SU-DHL-6 (cell line): ENCODE results near the gene EIF3D.

Experiments
- H2AFZ ChIP-seq: fragments of 200-600 bp; sonication (generic); 2 replicates; pipeline ENCODE4 v1.6.1; 2014; ENCODE audit warnings: low read depth, mild to moderate bottlenecking, moderate library complexity, mixed read lengths, antibody characterized with exemption, low read length; ENCODE audit not compliant: severe bottlenecking
- H3F3A ChIP-seq: fragments of 200-600 bp; shearing (Covaris generic); 2 replicates; pipeline ENCODE4 v1.6.0; 2016; ENCODE audit warnings: antibody characterized with exemption, mild to moderate bottlenecking; ENCODE audit not compliant: insufficient read depth
- H3K27ac ChIP-seq: fragments of 200-600 bp; sonication (generic); 2 replicates; pipeline ENCODE4 v1.5.1; 2016; ENCODE audit warnings: low read depth, mild to moderate bottlenecking, low read length, moderate library complexity, mixed read lengths
- H3K27me3 ChIP-seq: fragments of 200-600 bp; sonication (generic), shearing (Covaris generic); 2 replicates; pipeline ENCODE4 v1.6.0; 2014; ENCODE audit warnings: mild to moderate bottlenecking, low read length
- H3K36me3 ChIP-seq: fragments of 200-600 bp; sonication (generic); 2 replicates; pipeline ENCODE4 v1.6.1; 2014; ENCODE audit warnings: mild to moderate bottlenecking, low read length, mixed read lengths
- H3K4me2 ChIP-seq: fragments of 300-600, 200-600 bp; shearing (Covaris generic), sonication (generic); 2 replicates; pipeline ENCODE4 v1.6.0; 2014; ENCODE audit warnings: low read length, low read depth, mild to moderate bottlenecking; ENCODE audit not compliant: poor library complexity, severe bottlenecking
- H3K4me3 ChIP-seq: fragments of 200-600 bp; sonication (generic); 2 replicates; pipeline ENCODE4 v1.5.1; 2014; ENCODE audit warnings: antibody characterized with exemption, low read length, mild to moderate bottlenecking, mixed read lengths; ENCODE audit not compliant: insufficient read depth, poor library complexity, severe bottlenecking
- H3K79me2 ChIP-seq: fragments of 200-600 bp; sonication (generic); 2 replicates; pipeline ENCODE4 v1.6.1; 2014; ENCODE audit warnings: mild to moderate bottlenecking, low read length, moderate library complexity; ENCODE audit not compliant: insufficient read depth
- H3K9ac ChIP-seq: fragments of 200-600 bp; sonication (generic); 2 replicates; pipeline ENCODE4 v1.7.0; 2014; ENCODE audit warnings: mild to moderate bottlenecking, low read length
- H3K9me2 ChIP-seq: fragments of 200-600 bp; sonication (generic); replicated peaks from 2 replicates; pipeline ENCODE4 v1.6.1; 2014; ENCODE audit warnings: low read length; ENCODE audit not compliant: insufficient read depth
- H3K9me3 ChIP-seq: fragments of 200-600 bp; sonication (generic); 2 replicates; pipeline ENCODE4 v1.6.1; 2014; ENCODE audit warnings: low read length, mixed read lengths; ENCODE audit not compliant: insufficient read depth
- H4K20me1 ChIP-seq: fragments of 200-600 bp; sonication (generic); 2 replicates; pipeline ENCODE4 v1.6.1; 2014; ENCODE audit warnings: low read depth, mild to moderate bottlenecking, antibody characterized with exemption, low read length, moderate library complexity, mixed read lengths
- EZH2phosphoT487 ChIP-seq: fragments of 200-600 bp; sonication (generic), shearing (Covaris generic); conservative IDR thresholded peaks from 2 replicates; pipeline ENCODE4 v1.6.1; 2018; ENCODE audit warnings: mild to moderate bottlenecking, antibody characterized with exemption, low read length, moderate library complexity, mixed read lengths
- TF ChIP-seq, protein P1 (sequence below): fragments of 200-600 bp; sonication (generic); IDR thresholded peaks from one replicate; pipeline ENCODE4 v1.5.1; 2017; ENCODE audit warnings: antibody characterized with exemption, mild to moderate bottlenecking, low read length, moderate library complexity; ENCODE audit not compliant: insufficient read depth, poor library complexity, severe bottlenecking

The EIF3D gene

DNA sequence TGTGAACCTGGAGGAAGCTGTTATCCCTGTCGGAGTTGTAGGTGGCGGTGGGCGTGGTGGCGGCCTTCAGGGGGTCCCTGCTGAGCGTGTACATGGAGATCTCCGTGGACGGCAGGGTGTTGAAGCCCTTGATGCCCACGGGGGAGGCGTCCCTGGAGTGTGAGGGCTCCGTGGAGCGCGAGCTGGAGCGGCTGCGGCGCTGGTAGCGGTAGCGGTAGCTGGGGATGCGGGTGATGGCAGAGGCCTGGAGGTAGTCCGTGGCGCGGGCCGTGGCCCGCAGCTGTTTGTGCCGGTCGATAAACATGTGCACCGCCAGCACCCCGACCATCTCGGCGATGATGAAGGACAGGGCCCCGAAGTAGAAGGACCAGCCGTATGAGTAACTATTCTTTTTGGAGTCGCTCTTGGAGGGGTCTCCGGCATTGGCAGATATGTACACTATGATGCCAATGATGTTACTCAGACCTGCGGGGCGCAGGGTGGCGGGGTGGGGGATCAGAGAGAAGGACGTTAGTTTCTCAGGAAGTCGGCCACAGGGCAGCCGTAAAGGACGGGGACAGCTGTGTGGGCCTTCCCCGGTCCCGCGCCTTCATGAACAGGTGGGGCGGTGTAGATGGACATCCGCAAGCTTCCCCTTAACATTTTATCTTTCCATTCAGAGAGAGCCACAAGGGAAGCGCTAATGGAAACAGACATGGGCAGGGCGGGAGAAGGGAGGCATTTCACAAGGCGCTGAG, 35.6 kb upstream of the EIF3D start:
- Histone ChIP-seq H3K4me3 (no peak overlapping the region), H3K9me2 (no peaks in the 10 kb centered on the region), H3K9me3 (no peaks in the 10 kb centered on the region), H3K27me3 (no peaks in the 10 kb centered on the region), H3K27ac (no peak overlapping the region), H2AFZ (no peak overlapping the region), H3F3A (no peaks in the 10 kb centered on the region), H3K9ac (no peak overlapping the region), H4K20me1 (no peaks in the 10 kb centered on the region), H3K36me3 (no peaks in the 10 kb centered on the region), H3K79me2 (no peaks in the 10 kb centered on the region), H3K4me2 (no peak overlapping the region)
- TF ChIP-seq EZH2phosphoT487, result no peak

DNA sequence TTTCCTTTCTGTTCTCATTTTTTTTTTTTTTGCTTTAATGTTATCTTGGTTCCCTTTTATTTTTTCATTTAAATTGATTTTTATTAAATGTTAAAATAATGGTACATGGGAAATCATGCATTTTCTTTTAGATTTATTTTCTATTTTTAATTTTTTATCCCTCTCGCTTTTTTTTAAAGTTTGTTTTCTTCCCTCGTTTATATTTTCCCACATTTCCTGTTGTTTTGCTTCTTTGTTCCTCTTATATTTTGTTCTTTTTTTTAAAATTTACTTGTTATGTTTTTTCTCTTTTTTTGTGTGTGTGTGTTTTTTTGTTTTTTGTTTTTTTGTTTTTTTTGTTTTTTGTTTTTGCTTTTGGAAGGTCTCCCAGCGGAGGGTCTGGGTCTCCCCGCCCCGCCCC, 34.9 kb upstream of the EIF3D start:
- H3K27ac ChIP-seq, result no peak overlapping the region
- no peaks in the 10 kb centered on the region for H3K79me2 ChIP-seq
- no peaks in the 10 kb centered on the region for H3K9me2 ChIP-seq
- no peak overlapping the region for H3K4me3 ChIP-seq
- no peaks in the 10 kb centered on the region for H3K36me3 ChIP-seq
- no peaks in the 10 kb centered on the region for H3K27me3 ChIP-seq
- no peaks in the 10 kb centered on the region for H3K9me3 ChIP-seq
- TF ChIP-seq, protein P1, sequence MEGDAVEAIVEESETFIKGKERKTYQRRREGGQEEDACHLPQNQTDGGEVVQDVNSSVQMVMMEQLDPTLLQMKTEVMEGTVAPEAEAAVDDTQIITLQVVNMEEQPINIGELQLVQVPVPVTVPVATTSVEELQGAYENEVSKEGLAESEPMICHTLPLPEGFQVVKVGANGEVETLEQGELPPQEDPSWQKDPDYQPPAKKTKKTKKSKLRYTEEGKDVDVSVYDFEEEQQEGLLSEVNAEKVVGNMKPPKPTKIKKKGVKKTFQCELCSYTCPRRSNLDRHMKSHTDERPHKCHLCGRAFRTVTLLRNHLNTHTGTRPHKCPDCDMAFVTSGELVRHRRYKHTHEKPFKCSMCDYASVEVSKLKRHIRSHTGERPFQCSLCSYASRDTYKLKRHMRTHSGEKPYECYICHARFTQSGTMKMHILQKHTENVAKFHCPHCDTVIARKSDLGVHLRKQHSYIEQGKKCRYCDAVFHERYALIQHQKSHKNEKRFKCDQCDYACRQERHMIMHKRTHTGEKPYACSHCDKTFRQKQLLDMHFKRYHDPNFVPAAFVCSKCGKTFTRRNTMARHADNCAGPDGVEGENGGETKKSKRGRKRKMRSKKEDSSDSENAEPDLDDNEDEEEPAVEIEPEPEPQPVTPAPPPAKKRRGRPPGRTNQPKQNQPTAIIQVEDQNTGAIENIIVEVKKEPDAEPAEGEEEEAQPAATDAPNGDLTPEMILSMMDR, result no peak
- no peak for TF ChIP-seq EZH2phosphoT487
- no peaks in the 10 kb centered on the region for H4K20me1 ChIP-seq
- H2AFZ ChIP-seq, result no peak overlapping the region
- no peak overlapping the region for H3K4me2 ChIP-seq
- H3K9ac ChIP-seq, result no peak overlapping the region
- no peaks in the 10 kb centered on the region for H3F3A ChIP-seq

DNA sequence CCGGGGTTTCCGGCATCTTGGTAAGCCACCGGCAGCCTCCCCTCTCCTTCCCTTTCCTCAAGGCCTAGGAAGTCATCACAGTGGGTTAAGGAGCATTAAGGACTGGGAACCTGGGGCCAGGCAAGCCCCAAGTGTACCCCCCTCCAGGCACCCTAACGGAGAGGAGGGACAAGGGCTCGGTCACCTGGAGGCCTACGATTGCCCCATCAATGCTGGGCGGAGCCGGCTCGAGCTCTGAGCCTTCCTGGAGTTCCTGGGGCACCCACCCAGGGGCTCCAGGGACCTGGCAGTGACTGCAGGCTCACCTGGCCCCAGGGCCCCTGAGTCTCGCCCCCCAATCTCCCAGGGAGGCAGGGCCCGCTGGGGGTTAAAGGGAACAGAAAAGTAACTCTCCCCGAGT, 34.5 kb upstream of the EIF3D start:
- Histone ChIP-seq H4K20me1 (no peaks in the 10 kb centered on the region), H3F3A (no peaks in the 10 kb centered on the region), H3K36me3 (no peaks in the 10 kb centered on the region), H3K27ac (no peak overlapping the region), H3K27me3 (no peaks in the 10 kb centered on the region), H3K4me2 (no peak overlapping the region), H3K9me2 (no peaks in the 10 kb centered on the region), H3K9me3 (no peaks in the 10 kb centered on the region), H3K79me2 (no peaks in the 10 kb centered on the region), H3K9ac (no peak overlapping the region), H2AFZ (no peak overlapping the region), H3K4me3 (no peak overlapping the region)
- no peak for TF ChIP-seq EZH2phosphoT487
- TF ChIP-seq, protein P1, result no peak

DNA sequence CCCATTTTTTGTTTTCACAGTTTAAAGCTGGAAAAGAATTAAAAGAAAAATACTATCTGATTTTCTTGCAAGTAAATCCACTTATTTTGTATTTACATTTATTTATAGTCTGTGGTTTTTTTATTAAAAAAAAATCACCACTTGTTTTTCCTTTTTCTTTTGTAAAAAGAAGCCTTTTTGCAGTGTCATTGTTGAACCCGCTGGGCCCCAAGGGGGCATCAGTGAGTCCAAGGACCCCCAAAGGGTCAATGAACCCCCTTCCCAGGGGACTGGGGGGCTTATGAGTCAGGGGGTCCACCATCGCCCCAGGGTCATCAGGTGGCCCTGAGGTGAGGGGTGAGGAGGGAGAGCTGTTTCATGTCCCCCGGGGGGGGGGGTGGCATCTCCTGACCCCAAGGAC, 34.0 kb upstream of the EIF3D start:
- no peak overlapping the region for H3K4me2 ChIP-seq
- H3K27ac ChIP-seq, result no peak overlapping the region
- no peaks in the 10 kb centered on the region for H3K36me3 ChIP-seq
- H3K9me2 ChIP-seq, result no peaks in the 10 kb centered on the region
- TF ChIP-seq, protein P1, result no peak
- no peak for TF ChIP-seq EZH2phosphoT487
- H3K4me3 ChIP-seq, result no peak overlapping the region
- H4K20me1 ChIP-seq, result no peaks in the 10 kb centered on the region
- no peak overlapping the region for H3K9ac ChIP-seq
- no peaks in the 10 kb centered on the region for H3K9me3 ChIP-seq
- no peaks in the 10 kb centered on the region for H3F3A ChIP-seq
- H3K27me3 ChIP-seq, result no peaks in the 10 kb centered on the region
- no peaks in the 10 kb centered on the region for H3K79me2 ChIP-seq
- H2AFZ ChIP-seq, result no peak overlapping the region
